Immature natural killer cell (primary cell): Measurements from ENCODE around the gene TAOK2. TPM values are rescaled to one million over a fixed set of nuclear protein-coding genes. Genes with fewer than 3 reads are reported as not detected.

Experiments
- DNase-seq, 3 donors: peaks; one replicate each; pipeline ENCODE4 v3.0.0; 2022; ENCODE audit warnings: mixed read lengths in 1 of 3
- H3K27ac Mint-ChIP-seq, 6 donors: one replicate each; pipeline ENCODE4 v1.8.0; 2020; ENCODE audit warnings: mixed read lengths in 6 of 6, mild to moderate bottlenecking in 5 of 6, inconsistent platforms in 4 of 6, moderate library complexity in 3 of 6
- H3K27me3 Mint-ChIP-seq, 3 donors: one replicate each; pipeline ENCODE4 v1.8.0; 2020 to 2021; ENCODE audit warnings: low read depth in 3 of 3, mild to moderate bottlenecking in 3 of 3, mixed read lengths in 3 of 3, moderate library complexity in 3 of 3, inconsistent platforms in 1 of 3
- H3K36me3 Mint-ChIP-seq, 3 donors: one replicate each; pipeline ENCODE4 v1.8.0; 2020; ENCODE audit warnings: mixed read lengths in 3 of 3, inconsistent platforms in 2 of 3, mild to moderate bottlenecking in 2 of 3
- H3K4me1 Mint-ChIP-seq, 2 donors: one replicate each; pipeline ENCODE4 v1.8.0; 2020; ENCODE audit warnings: inconsistent platforms in 2 of 2, mild to moderate bottlenecking in 2 of 2, mixed read lengths in 2 of 2, moderate library complexity in 1 of 2
- H3K4me3 Mint-ChIP-seq, 5 donors: one replicate each; pipeline ENCODE4 v1.8.0; 2020; ENCODE audit warnings: mild to moderate bottlenecking in 5 of 5, mixed read lengths in 5 of 5, inconsistent platforms in 3 of 5, moderate library complexity in 3 of 5
- H3K9me3 Mint-ChIP-seq, 6 donors: one replicate each; pipeline ENCODE4 v1.8.0; 2020; ENCODE audit warnings: mild to moderate bottlenecking in 6 of 6, mixed read lengths in 6 of 6, inconsistent platforms in 4 of 6, moderate library complexity in 3 of 6
- polyA plus RNA-seq, 3 donors: library from polyadenylated mRNA; unstranded; fragments of 300-500 nt; fragmentation: Illumina TruSeq; gene quantifications; one replicate each; pipeline ENCODE4 v1.2.3, GENCODE V29; 2021

TAOK2 gene
- polyA plus RNA-seq, 3 donors from 2014 or later: 2.1 to 10.7 (median 3.0) TPM

DNA sequence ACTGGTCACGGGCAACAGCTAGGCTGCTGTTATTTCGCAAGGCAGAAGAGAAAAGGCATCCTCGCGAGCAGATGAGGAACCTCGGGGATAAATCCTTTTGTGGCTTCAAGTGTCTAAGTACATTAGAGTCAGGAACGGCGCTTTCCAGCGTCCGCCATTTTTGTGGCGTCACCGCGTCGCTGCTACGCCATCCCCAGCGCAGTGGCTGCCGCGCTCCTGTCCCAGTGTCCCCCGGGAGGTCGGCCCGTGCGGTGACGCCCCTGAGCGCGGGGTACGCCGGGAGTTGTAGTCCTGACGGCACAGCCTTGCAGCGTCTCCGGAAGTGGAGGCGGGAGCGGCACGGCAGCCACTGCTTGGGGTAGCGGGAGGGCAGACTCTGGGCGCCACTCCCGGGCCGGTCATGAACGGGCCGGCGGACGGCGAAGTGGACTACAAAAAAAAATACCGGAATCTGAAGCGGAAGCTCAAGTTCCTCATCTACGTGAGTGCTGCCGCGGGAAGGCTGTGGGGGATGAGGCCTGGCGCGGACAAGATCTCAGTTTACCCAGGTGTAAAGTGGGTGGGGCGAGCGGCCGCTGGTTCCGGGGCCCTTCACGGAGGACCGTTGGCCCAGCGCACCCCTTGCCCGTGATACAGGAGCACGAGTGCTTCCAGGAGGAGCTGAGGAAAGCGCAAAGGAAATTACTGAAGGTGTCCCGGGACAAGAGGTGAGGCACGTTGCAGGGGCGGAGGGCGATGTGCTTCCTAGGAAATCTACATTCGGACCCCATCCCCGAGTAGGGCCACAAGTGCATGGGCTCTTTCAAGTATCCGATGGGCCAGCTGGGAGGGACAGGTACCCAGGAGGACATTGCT, 22.5 kb downstream of the TAOK2 start, which contains the start of gene INO80E:
INO80E (plus strand) TSS at position 331 of the 855 bp plus-strand sequence; CDS start at position 401, 70 bp downstream.
- Mint-ChIP-seq H3K27me3 (peaks cover 5 to 11% (median 11%) of the 10 kb centered on the region in 3 donors), H3K4me3 (peak within 1 kb of the TSS; percentile 93 to 98 (median 97)), H3K4me1 (peaks cover 32 to 35% of the 10 kb centered on the region in 2 donors), H3K27ac (peak within 1 kb of the TSS; percentile 95 to 98 (median 97)), H3K36me3 (peaks cover 0 to 7% (median 4%) of the 10 kb centered on the region in 3 donors), H3K9me3 (no peaks in the 10 kb centered on the region)
- peak; percentile 97 to 98 (median 97) for DNase-seq

DNA sequence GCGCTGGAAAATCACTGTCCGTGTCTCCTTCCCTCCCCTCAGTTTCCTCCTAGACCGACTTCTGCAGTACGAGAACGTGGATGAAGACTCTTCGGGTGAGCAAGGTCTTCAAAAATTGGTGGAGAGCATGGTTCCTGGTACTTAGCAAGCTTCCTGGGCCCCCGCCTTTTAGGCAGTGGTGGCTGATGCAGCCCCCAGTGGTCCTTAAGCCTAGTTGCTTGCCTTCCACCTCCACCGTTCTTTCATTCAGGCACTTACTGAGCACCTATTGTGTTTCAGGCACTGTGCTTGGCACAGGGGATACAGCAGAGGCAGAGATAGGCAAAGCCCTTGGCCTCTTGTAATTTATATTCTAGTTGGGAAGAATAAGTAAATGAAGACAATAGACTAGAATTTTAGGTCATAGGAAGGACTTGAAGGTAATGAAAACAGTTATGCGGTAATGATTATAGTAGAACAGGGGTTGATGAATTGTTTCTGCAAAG, 23.1 kb downstream of the TAOK2 start:
- DNase-seq: no peak
- Mint-ChIP-seq H3K27me3 (peaks cover 5 to 11% (median 11%) of the 10 kb centered on the region in 3 donors), H3K4me3 (peak overlapping the region; percentile 93 to 98 (median 97)), H3K36me3 (peaks cover 0 to 7% (median 4%) of the 10 kb centered on the region in 3 donors), H3K27ac (peak overlapping the region; percentile 95 to 98 (median 97)), H3K4me1 (peaks cover 32 to 35% of the 10 kb centered on the region in 2 donors), H3K9me3 (no peaks in the 10 kb centered on the region)

GRCh38 chr16:29999605-30000004, 25.9 kb downstream of the TAOK2 start:
- H3K36me3 Mint-ChIP-seq: peaks cover 0 to 12% (median 0%) of the 10 kb centered on the region in 3 donors
- peaks cover 5 to 12% (median 8%) of the 10 kb centered on the region in 3 donors for H3K27me3 Mint-ChIP-seq
- H3K27ac Mint-ChIP-seq: peak overlapping the region in 1 of 6 donors; percentile 39
- DNase-seq: no peak
- H3K9me3 Mint-ChIP-seq: peaks cover 0 to 1% (median 0%) of the 10 kb centered on the region in 6 donors
- peaks cover 27 to 29% of the 10 kb centered on the region in 2 donors for H3K4me1 Mint-ChIP-seq
- no peak overlapping the region for H3K4me3 Mint-ChIP-seq

GRCh38 chr16:30000735-30001631, 27.3 kb downstream of the TAOK2 start:
- no peak overlapping the region for H3K4me3 Mint-ChIP-seq
- DNase-seq: no peak
- peaks cover 18 to 24% of the 10 kb centered on the region in 2 donors for H3K4me1 Mint-ChIP-seq
- peaks cover 0 to 4% (median 2%) of the 10 kb centered on the region in 3 donors for H3K27me3 Mint-ChIP-seq
- peaks cover 0 to 1% (median 0%) of the 10 kb centered on the region in 6 donors for H3K9me3 Mint-ChIP-seq
- no peak overlapping the region for H3K27ac Mint-ChIP-seq
- peaks cover 0 to 12% (median 0%) of the 10 kb centered on the region in 3 donors for H3K36me3 Mint-ChIP-seq

GRCh38 chr16:30002614-30003346, 29.1 kb downstream of the TAOK2 start:
- peaks cover 0 to 2% (median 2%) of the 10 kb centered on the region in 3 donors for H3K27me3 Mint-ChIP-seq
- peaks cover 0 to 1% (median 0%) of the 10 kb centered on the region in 6 donors for H3K9me3 Mint-ChIP-seq
- H3K4me1 Mint-ChIP-seq: peaks cover 6 to 9% of the 10 kb centered on the region in 2 donors
- H3K27ac Mint-ChIP-seq: peak overlapping the region in 1 of 6 donors; percentile 10
- peaks cover 0 to 12% (median 0%) of the 10 kb centered on the region in 3 donors for H3K36me3 Mint-ChIP-seq
- H3K4me3 Mint-ChIP-seq: no peak overlapping the region
- no peak for DNase-seq

DNA sequence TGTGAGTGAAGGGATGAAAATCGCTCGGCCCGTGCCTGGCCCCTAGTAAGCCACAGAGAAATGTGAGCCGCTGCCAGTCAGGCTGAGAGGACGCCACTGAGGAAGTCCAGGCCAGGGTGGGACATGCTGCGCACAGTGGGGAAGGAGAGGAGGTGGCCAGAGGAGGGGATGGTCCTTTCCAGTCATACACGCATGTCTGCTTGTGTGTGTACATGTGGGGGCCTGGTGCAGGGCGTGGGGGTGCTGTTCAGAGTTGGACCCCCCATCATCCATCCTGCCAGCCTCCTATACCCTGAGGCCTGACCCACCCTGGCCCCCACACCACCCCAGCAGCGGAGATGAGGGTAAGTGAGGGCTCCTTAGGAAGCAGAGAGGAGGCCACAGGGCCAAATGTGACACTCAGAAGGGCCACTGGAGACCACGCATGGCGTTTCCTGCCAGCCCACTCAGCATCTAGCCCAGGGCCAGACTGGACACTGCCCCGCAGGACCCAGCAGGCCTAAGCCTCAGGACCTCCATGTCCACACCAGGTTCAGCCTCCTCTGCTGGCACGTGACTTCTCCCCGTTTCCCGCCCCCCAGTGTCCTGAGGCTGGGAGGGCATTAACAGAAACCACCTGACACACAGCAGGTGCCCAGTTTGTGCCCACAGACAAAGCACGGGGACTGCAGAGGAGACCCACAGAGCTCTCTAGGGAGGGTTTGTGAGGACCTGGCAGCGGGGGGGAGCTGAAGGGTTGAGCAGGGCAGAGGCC, 30.2 kb downstream of the TAOK2 start:
- H3K27me3 Mint-ChIP-seq: peaks cover 3 to 4% (median 4%) of the 10 kb centered on the region in 3 donors
- H3K4me3 Mint-ChIP-seq: no peak overlapping the region
- no peak for DNase-seq
- peaks cover 0 to 1% (median 0%) of the 10 kb centered on the region in 6 donors for H3K9me3 Mint-ChIP-seq
- peaks cover 0 to 4% of the 10 kb centered on the region in 2 donors for H3K4me1 Mint-ChIP-seq
- H3K36me3 Mint-ChIP-seq: peaks cover 0 to 12% (median 0%) of the 10 kb centered on the region in 3 donors
- peak overlapping the region in 1 of 6 donors; percentile 32 for H3K27ac Mint-ChIP-seq

DNA sequence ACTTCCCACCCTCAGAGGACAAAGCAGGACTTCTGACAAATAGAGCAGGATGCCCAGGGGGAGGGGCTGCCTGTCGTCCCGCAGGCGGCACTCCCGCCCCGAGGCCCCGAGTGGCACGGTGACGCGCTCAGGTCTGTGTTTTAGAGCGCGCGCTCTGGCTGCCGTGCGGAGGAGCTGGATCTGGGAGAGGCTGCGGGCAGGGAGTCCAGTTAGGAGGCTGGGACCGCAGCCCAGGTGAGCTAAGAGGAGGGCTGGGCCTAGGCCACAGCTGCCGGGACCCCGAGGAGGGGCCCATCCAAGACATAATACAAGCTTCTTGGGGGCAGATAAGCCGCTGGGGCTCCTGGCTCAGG, 30.7 kb downstream of the TAOK2 start:
- H3K4me1 Mint-ChIP-seq: peaks cover 0 to 4% of the 10 kb centered on the region in 2 donors
- H3K9me3 Mint-ChIP-seq: peaks cover 0 to 1% (median 0%) of the 10 kb centered on the region in 6 donors
- DNase-seq: no peak
- H3K27me3 Mint-ChIP-seq: peaks cover 3 to 5% (median 4%) of the 10 kb centered on the region in 3 donors
- no peak overlapping the region for H3K4me3 Mint-ChIP-seq
- H3K27ac Mint-ChIP-seq: no peak overlapping the region
- H3K36me3 Mint-ChIP-seq: peaks cover 0 to 11% (median 0%) of the 10 kb centered on the region in 3 donors

DNA sequence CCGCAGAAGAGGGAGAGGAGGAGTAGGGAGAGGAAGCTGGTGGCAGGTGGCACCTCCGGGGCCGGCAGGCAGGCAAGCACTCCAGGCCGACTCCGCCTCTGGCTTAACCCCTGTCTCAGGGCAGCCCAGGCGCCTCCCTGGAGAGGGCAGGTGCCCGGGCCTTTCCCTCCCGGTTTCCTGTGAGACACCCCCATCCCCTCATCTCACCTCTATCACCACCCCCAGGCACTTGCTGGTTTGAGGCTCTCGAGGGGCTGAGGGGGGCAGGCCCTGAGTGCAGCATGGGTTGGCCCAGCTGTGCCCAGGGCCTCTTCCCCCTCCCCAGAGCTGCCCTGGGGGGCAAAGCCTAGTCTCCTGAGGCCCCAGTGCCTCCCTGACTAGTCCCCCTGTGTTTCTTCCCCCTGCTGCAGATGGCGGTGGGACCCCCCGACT, 31.2 kb downstream of the TAOK2 start:
- H3K27ac Mint-ChIP-seq: no peak overlapping the region
- H3K27me3 Mint-ChIP-seq: peaks cover 3 to 8% (median 4%) of the 10 kb centered on the region in 3 donors
- H3K4me1 Mint-ChIP-seq: peaks cover 0 to 3% of the 10 kb centered on the region in 2 donors
- peaks cover 0 to 8% (median 0%) of the 10 kb centered on the region in 3 donors for H3K36me3 Mint-ChIP-seq
- H3K9me3 Mint-ChIP-seq: peaks cover 0 to 1% (median 0%) of the 10 kb centered on the region in 6 donors
- DNase-seq: no peak
- H3K4me3 Mint-ChIP-seq: no peak overlapping the region

DNA sequence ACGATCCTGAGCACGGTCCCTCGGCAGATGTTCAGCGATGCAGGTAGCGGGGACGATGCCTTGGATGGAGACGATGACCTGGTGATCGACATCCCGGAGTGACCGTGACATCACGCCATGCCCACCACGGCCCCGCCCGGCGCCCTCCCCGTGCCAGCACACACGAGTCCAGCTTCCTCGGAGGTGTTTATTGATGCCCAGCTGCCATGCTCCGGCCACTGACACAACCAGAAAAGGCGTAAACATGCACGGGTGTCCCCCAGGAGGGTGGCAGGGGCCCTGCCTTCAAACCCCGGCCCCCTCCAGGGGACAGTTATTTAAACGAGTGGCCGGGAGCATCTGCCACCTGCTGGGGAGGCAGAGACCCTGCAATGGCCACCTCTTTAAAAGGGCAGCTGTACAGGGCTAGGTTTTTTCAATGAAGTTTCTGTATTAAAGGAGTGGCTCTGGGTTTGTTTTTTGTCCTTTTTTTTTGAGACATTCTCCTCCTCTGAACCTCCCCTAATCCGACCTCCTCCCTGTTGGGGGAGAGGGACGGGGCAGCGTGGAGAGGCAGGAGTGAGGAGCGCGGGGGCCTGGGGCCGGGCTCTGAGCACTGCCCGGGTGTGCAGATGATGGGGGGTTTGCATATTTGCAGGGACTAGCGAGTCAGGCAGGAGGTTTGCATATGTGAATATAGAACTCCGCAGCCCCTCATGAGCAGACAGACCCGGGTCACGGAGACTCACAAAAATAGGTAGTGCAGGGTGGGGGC, 31.9 kb downstream of the TAOK2 start:
- peak; percentile 33 to 53 (median 35) for DNase-seq
- no peak overlapping the region for H3K4me3 Mint-ChIP-seq
- peaks cover 0 to 8% (median 0%) of the 10 kb centered on the region in 3 donors for H3K36me3 Mint-ChIP-seq
- H3K27ac Mint-ChIP-seq: no peak overlapping the region
- peaks cover 0 to 3% of the 10 kb centered on the region in 2 donors for H3K4me1 Mint-ChIP-seq
- H3K9me3 Mint-ChIP-seq: peaks cover 0 to 1% (median 0%) of the 10 kb centered on the region in 6 donors
- peaks cover 7 to 8% (median 7%) of the 10 kb centered on the region in 3 donors for H3K27me3 Mint-ChIP-seq

GRCh38 chr16:30006095-30006473, 32.4 kb downstream of the TAOK2 start:
- Mint-ChIP-seq H3K27ac (no peak overlapping the region), H3K4me3 (no peak overlapping the region), H3K36me3 (peaks cover 0 to 8% (median 0%) of the 10 kb centered on the region in 3 donors), H3K4me1 (peaks cover 0 to 3% of the 10 kb centered on the region in 2 donors), H3K27me3 (peaks cover 8% of the 10 kb centered on the region in 3 donors), H3K9me3 (peaks cover 0 to 1% (median 0%) of the 10 kb centered on the region in 6 donors)
- DNase-seq: no peak

DNA sequence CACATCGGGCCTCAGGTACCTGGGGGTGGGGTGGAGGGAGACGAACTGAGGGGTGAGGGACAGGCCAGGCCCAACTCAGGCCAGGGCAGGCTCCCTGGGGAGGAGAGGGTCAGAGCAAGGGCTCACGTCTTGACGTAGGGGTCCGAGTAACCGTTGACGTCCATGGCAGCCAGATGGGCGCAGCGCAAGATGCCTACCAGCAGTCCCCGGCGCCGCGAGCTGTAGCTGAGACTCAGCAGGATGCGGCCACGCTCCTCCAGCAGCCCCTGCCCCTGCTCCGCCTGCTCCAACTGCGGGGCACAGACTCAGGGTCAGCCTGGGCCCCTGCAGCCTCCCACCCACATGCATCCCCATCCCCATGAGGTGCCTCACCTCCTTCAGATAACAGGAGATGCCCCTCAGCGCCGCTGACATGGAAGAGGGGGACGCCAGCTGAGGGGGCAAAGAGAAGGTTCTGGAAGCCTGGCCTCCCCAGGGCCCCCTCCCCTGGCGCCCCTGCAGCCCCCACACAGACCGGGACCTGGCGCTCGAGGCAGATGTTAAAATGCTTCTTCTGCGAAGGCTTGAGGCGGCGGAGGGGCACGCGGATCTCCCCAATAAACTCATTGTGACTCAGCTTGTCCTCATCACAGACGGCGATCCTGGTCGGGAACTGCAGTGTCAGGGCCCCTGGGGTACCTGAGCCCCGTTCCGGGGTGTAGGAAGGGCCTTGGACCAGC, 33.1 kb downstream of the TAOK2 start:
- H3K36me3 Mint-ChIP-seq: peaks cover 0 to 8% (median 0%) of the 10 kb centered on the region in 3 donors
- no peak overlapping the region for H3K27ac Mint-ChIP-seq
- no peak for DNase-seq
- no peak overlapping the region for H3K4me3 Mint-ChIP-seq
- H3K9me3 Mint-ChIP-seq: peaks cover 0 to 1% (median 0%) of the 10 kb centered on the region in 6 donors
- H3K4me1 Mint-ChIP-seq: peaks cover 1 to 3% of the 10 kb centered on the region in 2 donors
- H3K27me3 Mint-ChIP-seq: peaks cover 8 to 10% (median 10%) of the 10 kb centered on the region in 3 donors
